ENCODE data around the gene ZNF555.

The ZNF555 gene

GRCh38 chr19:2827022-2827421 lies 14.3 kb upstream of the ZNF555 start:
- DNase-seq: no peak

- DNase-seq: no peak
Observed at GRCh38 chr19:2827840-2828489, 13.3 kb upstream of the ZNF555 start.

DNA sequence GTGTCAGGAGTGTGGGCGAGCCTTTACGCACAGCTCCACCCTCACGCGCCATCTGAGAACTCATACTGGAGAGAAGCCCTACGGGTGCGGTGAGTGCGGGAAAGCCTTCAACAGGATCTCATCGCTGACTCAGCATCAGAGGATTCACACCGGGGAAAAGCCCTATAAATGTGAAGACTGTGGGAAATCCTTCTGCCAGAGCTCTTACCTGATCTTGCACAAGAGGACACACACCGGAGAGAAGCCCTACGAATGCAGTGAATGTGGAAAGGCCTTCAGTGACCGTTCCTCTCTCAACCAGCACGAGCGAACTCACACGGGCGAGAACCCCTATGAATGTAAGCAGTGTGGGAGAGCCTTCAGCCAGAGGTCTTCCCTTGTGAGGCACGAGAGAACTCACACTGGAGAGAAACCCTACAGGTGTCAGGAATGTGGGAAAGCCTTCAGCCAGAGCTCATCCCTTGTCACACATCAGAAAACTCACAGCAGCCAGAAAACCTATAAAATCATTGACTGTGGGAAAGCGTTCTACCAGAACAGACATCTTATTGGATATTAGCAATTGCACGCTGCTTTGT lies 6.9 kb upstream of the ZNF555 start:
- no peak for DNase-seq

DNA sequence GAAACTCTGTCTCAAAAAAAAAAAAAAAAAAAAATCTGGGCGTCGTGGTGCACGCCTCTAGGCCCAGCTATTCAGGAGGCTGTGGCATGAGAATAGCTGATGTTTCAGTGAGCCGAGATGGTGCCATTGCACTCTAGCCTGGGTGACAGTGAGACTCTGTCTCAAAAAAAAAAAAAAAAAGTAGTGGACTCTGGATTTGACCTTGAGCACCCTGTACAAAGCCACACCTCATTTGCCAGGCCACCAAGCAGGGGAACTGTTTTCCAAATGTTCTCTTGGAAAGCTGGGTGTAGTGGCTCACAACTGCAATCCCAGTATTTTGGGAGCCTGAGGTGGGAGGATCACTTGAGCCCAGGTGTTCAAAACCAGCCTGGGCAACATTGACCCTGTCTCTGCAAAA lies 3.8 kb upstream of the ZNF555 start:
- DNase-seq: no peak

DNA sequence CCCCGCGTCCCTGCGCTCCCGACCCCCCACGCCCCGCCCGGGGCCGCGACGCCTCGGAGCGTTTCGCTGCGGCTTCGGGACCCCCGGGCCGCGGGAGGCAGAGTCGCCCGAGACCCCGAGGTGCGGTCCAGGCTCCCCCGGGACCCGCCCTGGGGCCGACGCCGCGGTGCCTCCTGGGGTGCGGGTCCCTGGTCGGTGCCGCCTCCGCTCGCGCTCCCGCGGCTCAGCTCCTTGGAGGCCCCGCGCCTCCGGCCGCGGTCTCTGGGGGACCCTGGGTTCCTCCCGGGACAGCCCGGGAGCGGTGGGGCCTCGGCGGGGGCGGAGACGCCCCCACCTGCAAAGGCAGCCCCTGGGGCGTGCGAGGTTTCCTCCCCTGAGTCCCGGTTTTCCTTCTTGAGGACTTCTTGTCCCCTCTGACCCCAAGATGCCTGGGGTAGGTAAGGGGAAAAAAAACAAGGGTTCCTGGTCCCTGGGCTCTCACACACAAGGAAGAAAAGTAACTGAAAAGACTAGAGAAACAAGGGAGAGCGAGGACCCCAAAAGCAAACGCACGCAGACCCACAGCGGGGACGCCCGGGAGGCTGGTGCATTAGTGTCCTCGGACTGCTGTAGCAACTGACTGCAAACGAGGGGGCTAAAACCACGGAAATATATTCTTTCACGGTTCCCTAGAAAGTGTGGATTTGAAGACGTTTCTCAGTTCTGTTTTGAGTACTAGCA lies 740 bp downstream of the ZNF555 start:
- DNase-seq: peak; percentile 4

DNA sequence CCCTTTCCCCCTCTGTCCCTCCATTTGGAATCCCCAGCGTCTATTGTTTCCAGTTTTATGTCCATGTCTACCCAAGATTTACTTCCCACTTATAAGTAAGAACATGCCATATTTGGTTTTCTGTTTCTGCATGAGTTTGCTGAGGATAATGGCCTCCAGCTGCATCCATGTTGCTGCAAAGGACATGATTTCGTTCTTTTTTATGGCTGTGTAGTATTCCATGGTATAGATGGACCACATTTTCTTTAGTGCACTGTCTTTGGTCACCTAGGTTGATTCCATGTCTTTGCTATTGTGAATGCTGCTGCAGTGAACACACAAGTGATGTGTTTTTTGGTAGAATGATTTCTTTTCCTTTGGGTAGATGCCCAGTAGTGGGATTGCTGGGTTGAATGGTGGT lies 3.8 kb downstream of the ZNF555 start:
- DNase-seq: no peak

DNA sequence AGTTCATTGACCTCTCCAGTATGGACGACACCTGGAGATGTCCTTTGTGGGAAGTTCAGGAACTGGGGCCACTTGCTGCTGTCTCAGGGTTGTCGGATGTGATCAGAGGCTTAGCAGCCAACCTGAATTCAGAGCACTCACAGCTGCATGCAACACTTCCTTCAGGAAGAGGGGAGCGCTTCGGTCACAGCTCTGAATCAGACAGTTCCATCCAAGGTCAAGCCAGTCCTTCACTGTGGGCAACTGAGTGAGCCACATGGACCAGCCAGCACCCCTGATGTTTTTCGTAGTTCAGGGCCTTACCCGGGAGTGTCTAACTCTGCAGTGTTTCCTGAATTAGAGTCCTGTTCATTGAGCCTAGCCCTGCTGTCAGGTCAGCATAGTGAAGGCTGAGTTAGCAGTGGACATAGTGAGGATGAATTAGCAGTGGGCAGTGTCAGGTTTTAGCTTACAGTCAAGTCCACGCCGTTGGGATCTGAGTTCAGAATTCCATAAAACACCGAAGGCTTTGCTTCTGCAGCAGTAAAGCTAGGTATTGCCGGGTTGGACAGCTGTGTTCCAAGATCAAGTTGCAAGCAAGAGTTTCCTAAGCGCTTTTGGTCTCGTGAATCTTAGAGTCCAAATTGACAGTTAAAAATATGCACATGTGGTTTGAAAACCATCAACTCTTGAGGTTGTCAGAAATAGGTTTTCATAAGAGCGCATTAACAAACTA lies 5.1 kb downstream of the ZNF555 start:
- no peak for DNase-seq

GRCh38 chr19:2847507-2847906 lies 6.2 kb downstream of the ZNF555 start:
- no peak for DNase-seq

- DNase-seq: no peak
Observed at GRCh38 chr19:2848616-2849015, 7.3 kb downstream of the ZNF555 start.

DNA sequence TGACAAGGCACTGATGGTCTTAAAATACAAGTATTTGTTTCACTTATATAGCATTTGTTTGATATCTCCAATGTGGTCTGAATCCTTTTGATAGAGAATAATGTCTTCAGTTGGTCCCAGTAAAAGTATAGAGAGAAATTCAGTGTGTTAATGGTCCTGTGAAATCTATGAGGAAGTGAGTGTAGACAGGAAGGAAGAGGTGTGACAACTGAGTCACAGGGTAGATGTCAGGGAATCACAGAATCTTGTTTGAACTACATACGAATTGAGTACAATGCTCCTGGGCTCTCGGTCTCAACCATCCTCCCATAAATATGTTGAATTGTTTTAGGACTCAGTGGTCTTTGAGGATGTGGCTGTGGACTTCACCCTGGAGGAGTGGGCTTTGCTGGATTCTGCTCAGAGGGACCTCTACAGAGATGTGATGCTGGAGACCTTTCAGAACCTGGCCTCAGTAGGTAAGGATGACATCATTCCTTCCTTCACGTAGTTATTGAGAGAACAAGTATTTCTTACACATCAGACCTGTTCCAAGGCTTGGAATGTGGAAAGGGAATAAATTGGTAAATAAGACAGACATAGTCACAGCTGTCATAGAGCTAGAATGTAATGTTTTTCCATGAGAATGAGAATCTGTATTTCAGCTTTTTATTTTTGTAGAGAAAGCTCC lies 9.1 kb downstream of the ZNF555 start:
- no peak for DNase-seq

GRCh38 chr19:2852598-2852997 lies 11.3 kb downstream of the ZNF555 start:
- DNase-seq: no peak

DNA sequence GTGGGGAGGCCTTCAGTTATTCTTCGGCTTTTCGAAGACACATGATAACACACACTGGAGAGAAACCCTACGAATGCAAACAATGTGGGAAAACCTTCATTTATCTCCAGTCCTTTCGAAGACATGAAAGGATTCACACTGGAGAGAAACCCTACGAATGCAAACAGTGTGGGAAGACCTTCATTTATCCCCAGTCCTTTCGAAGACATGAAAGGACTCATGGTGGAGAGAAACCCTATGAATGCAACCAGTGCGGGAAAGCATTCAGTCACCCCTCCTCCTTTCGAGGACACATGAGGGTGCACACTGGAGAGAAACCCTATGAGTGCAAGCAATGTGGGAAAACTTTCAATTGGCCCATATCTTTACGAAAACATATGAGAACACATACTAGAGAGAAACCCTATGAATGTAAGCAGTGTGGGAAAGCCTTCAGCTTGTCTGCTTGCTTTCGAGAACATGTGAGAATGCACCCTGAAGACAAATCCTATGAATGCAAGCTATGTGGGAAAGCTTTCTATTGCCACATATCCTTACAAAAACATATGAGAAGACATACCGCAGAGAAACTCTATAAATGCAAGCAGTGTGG lies 11.8 kb downstream of the ZNF555 start:
- DNase-seq: no peak

DNA sequence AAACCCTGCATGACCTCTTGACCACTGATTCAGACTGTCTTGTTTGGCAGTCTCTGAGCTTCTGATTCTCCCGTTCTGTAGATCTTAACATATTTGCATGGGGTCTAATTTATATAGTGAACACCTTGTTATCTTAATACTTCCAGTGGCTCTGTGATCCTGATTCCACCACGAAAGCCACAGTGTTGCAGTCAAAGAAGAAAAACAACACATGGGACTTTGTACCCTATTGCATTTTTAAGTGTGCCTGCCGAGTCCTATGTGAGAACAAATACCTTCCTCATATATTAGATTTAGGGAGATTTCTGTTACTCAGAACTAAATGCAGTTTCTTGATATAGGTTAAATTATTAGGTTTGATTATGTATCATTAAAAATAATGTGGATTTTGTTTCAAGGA lies 13.6 kb downstream of the ZNF555 start:
- no peak for DNase-seq

- DNase-seq: no peak
Observed at GRCh38 chr19:2856457-2857050, 15.3 kb downstream of the ZNF555 start.

DNA sequence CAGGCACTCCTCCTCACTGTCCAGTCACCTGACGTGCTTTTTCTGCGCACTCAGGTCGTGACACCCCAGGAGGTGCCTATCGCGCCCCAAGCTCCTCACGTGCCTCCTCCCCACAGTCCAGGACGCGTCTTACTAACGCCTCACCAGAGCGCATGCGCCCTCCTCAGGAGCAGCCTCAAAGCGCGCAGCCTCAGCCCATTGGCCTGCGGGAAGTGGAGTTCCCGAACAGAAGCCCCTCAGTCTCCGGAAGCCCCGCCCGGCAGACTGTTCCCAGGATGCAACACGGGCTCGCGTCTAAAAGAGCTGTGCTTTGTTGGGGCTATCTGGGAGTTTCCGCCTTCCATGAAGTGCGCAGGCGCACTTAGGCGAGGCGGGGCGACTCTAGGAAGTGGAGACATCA lies 17.6 kb downstream of the ZNF555 start:
- no peak for DNase-seq

DNA sequence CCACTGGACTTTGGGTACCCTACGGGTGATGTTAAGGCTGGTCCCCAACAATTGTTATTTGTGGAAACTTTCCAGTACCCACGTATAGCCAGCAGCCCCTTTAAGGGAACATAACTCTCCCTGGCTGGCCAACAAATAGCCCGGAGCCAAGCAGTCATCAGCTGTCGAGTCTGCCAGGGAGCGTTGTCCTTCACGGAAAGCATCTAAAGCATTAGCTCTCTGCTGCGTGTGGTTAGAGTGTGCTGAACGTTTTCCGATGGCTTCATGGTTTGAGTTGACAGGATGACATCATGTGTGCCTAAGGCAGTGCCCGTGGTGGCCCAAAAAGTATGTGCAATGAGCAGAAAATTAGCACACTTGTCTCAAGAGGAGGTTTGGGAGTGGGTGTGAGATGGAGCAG lies 22.5 kb downstream of the ZNF555 start:
- DNase-seq: no peak

DNA sequence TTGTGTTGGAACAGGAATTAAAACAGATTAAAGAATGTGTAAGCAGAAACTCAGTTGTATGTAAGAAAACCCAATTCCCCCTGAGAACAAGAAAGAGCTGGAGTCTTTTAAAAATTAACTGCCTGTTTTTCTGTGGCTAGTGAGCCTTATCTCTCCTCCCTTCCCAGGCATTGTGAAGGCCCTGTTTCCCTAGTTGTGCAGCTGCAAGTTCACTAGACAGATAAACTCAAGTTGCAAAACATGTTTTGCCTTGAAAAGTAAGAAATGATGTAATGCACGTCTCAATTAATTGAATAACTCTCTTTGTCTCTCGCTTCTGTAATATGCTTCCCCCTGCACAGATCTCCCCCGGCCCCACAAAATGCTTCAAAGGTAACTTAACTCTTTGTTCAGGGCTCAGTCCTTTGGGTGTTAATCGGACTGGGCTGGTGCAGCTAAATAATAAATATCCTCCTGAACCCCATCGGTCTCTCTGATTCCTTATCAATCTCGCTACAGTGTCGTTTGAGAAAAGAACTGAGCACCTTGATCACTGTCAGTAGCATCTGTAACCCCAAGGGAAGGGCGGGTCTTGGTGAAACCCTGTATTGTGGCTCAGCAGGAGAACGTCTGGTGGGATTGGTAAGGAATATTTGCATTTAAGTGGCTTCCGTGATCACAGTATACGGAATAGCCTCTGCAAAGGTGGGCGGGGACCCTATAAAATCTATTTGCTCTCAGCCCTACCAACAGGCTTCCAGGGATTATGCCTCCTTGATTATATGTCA lies 24.2 kb downstream of the ZNF555 start:
- DNase-seq: no peak

DNA sequence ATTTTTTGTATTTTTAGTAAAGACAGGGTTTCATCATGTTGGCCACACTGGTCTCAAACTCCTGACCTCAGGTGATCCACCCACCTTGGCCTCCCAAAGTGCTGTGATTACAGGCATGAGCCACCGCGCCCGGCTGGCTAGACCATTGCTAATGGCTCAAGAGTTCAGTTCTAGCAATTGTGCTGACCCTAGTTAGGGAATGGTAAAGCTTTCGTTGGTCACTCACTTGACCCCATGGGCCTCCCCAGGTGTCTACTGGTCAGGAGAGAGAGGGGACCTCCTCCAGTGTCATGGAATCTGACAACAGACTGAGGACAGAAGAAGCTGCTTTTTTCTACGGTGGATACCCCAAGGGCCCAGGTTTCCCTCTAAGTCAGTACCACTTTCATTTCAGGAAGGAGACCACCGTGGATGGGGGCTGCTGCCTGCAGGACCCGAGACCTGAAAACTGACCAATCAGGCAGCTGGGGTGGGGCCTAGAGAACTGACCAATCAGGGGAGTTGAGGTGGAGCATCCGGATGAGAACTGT lies 25.3 kb downstream of the ZNF555 start:
- DNase-seq: no peak

DNA sequence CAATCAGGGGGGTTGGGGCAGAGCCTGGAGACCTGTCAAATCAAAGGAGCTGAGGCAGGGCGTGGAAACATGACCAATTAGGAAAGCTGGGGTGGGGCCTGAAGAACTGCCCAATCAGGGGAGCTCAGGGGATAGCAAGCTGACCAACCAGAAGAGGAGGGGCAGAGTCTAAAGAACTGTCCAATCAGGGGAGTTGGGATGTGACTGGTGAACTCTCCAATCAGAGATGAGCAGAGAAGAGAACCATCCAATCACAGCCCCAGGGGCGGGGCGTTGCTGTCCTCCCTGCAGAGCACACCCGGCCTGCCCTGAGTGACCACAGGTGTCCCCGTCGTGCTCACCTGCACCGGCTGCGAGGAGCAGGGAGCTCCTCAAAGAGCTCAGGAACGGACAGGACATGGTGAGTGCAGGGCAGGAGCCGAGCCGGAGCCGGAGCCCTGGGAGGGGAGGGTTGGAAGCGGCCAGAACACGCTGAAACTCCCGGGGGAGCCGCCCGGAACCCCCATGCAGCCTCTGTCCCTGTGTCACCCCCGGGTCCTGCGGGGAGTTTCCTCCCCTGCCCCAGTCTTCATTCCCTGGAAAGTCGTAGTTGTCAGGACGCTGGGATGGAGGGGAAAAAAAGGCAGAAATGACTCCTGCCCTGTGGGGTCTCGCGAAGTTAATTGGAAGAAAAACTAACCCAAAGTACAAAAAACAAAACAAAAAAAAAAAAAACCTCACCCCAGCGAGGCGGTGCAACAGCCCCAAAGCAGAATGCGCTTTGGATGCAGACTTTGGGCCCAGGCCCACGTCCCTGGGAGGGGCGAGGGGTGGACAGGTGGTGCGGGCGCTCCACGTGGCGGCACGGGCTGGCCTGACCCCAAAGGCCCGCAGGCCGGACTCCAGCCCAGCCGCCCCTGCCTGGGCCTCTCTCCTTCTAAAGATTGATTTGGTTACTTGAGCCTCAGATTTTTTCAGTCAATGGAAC lies 26.0 kb downstream of the ZNF555 start, which contains the start of gene ZNF556:
ZNF556 (plus strand) TSS at position 311 of the 967 bp plus-strand sequence; CDS start at position 398, 87 bp downstream.
- no peak for DNase-seq

DNA sequence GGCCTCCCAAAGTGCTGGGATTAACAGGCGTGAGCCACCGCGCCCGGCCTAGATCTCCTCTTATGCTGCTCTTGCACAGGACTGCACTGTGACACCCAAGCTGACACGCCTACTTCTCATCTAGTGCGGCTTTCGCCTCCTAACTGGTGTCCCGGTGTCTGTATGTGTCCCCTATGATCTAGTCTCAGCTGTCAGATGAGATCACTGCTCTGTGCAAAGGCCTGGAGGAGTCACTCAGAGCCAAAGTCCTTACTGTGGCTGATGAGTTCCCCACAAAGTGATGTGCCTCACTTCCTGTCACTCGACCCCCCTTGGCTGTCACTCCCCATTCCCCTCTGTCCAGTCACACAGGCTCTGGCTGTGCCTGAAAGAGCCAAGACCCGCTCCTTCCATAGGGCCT lies 28.3 kb downstream of the ZNF555 start:
- no peak for DNase-seq
